CD4-positive, alpha-beta memory T cell (primary cell): Measurements from ENCODE around the gene ABCA13. TPM values are rescaled to one million over a fixed set of nuclear protein-coding genes. Genes with fewer than 3 reads are reported as not detected.

Source experiments
- CTCF ChIA-PET: fragments of 350-600 bp; sonication (Branson Sonifier 250); formaldehyde crosslinking; loops from one replicate; lab custom pipeline; 2021; ENCODE audit warnings: inconsistent platforms; ENCODE audit not compliant: partially characterized antibody; lab: Charles Lee
- POLR2A ChIA-PET: fragments of 350-600 bp; sonication (Branson Sonifier 250); formaldehyde crosslinking; loops from one replicate; lab custom pipeline; 2021; ENCODE audit not compliant: partially characterized antibody; lab: Charles Lee
- DNase-seq, 5 donors: peaks; one replicate each; pipeline versions ENCODE4 v3.0.0 to v3.0.0-alpha.2; 2020 to 2022; ENCODE audit warnings: mixed read lengths in 1 of 5
- H3K27ac ChIP-seq: one replicate; pipeline ENCODE4 v1.7.0; 2013; ENCODE audit warnings: low read depth, low read length
- H3K27me3 ChIP-seq: 2 replicates; pipeline ENCODE4 v1.7.0; 2013; ENCODE audit warnings: mild to moderate bottlenecking, low read length, moderate library complexity; ENCODE audit not compliant: insufficient read depth
- H3K36me3 ChIP-seq: 2 replicates; pipeline ENCODE4 v1.7.0; 2013; ENCODE audit warnings: mild to moderate bottlenecking, low read length, moderate library complexity; ENCODE audit not compliant: insufficient read depth
- H3K4me1 ChIP-seq: 2 replicates; pipeline ENCODE4 v1.7.0; 2013; ENCODE audit warnings: mild to moderate bottlenecking, low read length, moderate library complexity; ENCODE audit not compliant: insufficient read depth
- H3K4me3 ChIP-seq, 2 donors: one replicate each; pipeline ENCODE4 v1.7.0; 2013; ENCODE audit warnings: low read length in 2 of 2, mild to moderate bottlenecking in 1 of 2
- H3K9me3 ChIP-seq, 2 donors: one replicate each; pipeline ENCODE4 v1.7.0; 2013; ENCODE audit warnings: low read length in 2 of 2, control low read depth in 1 of 2; ENCODE audit not compliant: control insufficient read depth in 1 of 2
- H3K27ac Mint-ChIP-seq, 7 donors: one replicate each; pipeline ENCODE4 v1.8.0; 2020 to 2021; ENCODE audit warnings: mixed read lengths in 7 of 7, mild to moderate bottlenecking in 6 of 7, inconsistent platforms in 3 of 7, moderate library complexity in 3 of 7
- H3K27me3 Mint-ChIP-seq, 2 donors: one replicate each; pipeline ENCODE4 v1.8.0; 2020 to 2021; ENCODE audit warnings: mixed read lengths in 2 of 2
- H3K36me3 Mint-ChIP-seq, 2 donors: one replicate each; pipeline ENCODE4 v1.8.0; 2020 to 2021; ENCODE audit warnings: mixed read lengths in 2 of 2, inconsistent platforms in 1 of 2, mild to moderate bottlenecking in 1 of 2
- H3K4me1 Mint-ChIP-seq, 4 donors: one replicate each; pipeline ENCODE4 v1.8.0; 2020 to 2021; ENCODE audit warnings: mixed read lengths in 4 of 4, mild to moderate bottlenecking in 1 of 4
- H3K4me3 Mint-ChIP-seq, 8 donors: one replicate each; pipeline ENCODE4 v1.8.0; 2020 to 2021; ENCODE audit warnings: mixed read lengths in 8 of 8, mild to moderate bottlenecking in 7 of 8, moderate library complexity in 6 of 8, inconsistent platforms in 3 of 8
- H3K9me3 Mint-ChIP-seq, 8 donors: one replicate each; pipeline ENCODE4 v1.8.0; 2020 to 2021; ENCODE audit warnings: mixed read lengths in 8 of 8, mild to moderate bottlenecking in 5 of 8, inconsistent platforms in 3 of 8, moderate library complexity in 1 of 8
- intact Hi-C: fragments of 100-400 bp; cut with micrococcal nuclease; formaldehyde crosslinking; loops from one replicate; pipeline ENCODE4 v1.15.1; 2023
- polyA plus RNA-seq, 2 donors: library from polyadenylated mRNA; unstranded; fragments of 300-500 nt; fragmentation: Illumina TruSeq; gene quantifications; one replicate each; pipeline ENCODE4 v1.2.3, GENCODE V29; 2021
- total RNA-seq, 2 experiments: library from RNA; stranded (reverse); gene quantifications; one replicate each; pipeline ENCODE4 v1.2.3, GENCODE V29; 2021

The ABCA13 gene
- total and polyA plus RNA-seq, 4 experiments from 2014 or later: not detected

- Mint-ChIP-seq H3K27me3 (peaks cover 3 to 13% of the 10 kb centered on the region in 2 donors), H3K4me3 (no peak overlapping the region), H3K9me3 (peaks cover 0 to 10% (median 5%) of the 10 kb centered on the region in 8 donors), H3K27ac (no peak overlapping the region), H3K36me3 (no peaks in the 10 kb centered on the region), H3K4me1 (no peaks in the 10 kb centered on the region)
- DNase-seq: no peak
- no peaks in the 10 kb centered on the region for H3K9me3 ChIP-seq
- ChIA-PET CTCF (no interaction called here), POLR2A (no interaction called here)
- H3K27me3 ChIP-seq: no peaks in the 10 kb centered on the region
- no peaks in the 10 kb centered on the region for H3K4me1 ChIP-seq
- no peak overlapping the region for H3K27ac ChIP-seq
- no peaks in the 10 kb centered on the region for H3K36me3 ChIP-seq
- no peak overlapping the region for H3K4me3 ChIP-seq
- intact Hi-C loops: no loop called here
These were observed 66.1 kb downstream of the ABCA13 start for GRCh38 chr7:48237354-48237753.

DNA sequence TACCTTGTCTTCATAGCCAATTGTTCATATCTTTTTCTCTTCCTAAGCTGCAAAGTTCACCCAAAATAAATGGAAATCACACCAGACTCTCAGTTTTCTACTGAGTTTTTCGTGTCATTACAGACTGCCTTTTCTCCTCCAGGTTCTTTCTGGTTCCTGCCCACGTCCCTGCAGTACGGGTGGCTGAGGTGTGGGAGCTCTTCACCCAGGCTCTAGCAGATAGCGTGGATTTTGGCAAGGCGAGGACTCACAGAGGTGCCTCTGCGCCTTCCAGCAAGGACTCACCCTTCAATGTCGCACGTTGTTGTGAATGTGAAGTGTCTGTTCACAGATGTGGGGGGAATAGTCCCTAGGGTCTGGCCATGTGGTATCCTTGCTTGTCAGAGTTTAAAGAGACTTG lies 71.6 kb downstream of the ABCA13 start:
- H3K4me3 Mint-ChIP-seq: no peak overlapping the region

GRCh38 chr7:48244864-48245271 lies 73.6 kb downstream of the ABCA13 start:
- H3K4me3 ChIP-seq: no peak overlapping the region
- H3K36me3 ChIP-seq: no peaks in the 10 kb centered on the region
- Mint-ChIP-seq H3K27me3 (peaks cover 3 to 5% of the 10 kb centered on the region in 2 donors), H3K4me3 (no peak overlapping the region), H3K9me3 (no peaks in the 10 kb centered on the region), H3K4me1 (no peaks in the 10 kb centered on the region), H3K27ac (no peak overlapping the region), H3K36me3 (no peaks in the 10 kb centered on the region)
- H3K27me3 ChIP-seq: no peaks in the 10 kb centered on the region
- DNase-seq: no peak
- no peaks in the 10 kb centered on the region for H3K9me3 ChIP-seq
- ChIA-PET CTCF (interaction anchor here (1.2 kb wide), 1 partner anchor 11 kb away, joined by 3 read pairs; no protein-coding TSS in a partner anchor), POLR2A (no interaction called here)
- no peak overlapping the region for H3K27ac ChIP-seq
- no peaks in the 10 kb centered on the region for H3K4me1 ChIP-seq
- intact Hi-C loops: no loop called here

More for the DNA sequence above, 71.6 kb downstream of the ABCA13 start:
- peaks cover 2 to 5% of the 10 kb centered on the region in 2 donors for H3K27me3 Mint-ChIP-seq
- no peaks in the 10 kb centered on the region for H3K9me3 ChIP-seq
- POLR2A ChIA-PET: no interaction called here
- H3K36me3 ChIP-seq: no peaks in the 10 kb centered on the region
- H3K27ac Mint-ChIP-seq: no peak overlapping the region
- no peaks in the 10 kb centered on the region for H3K4me1 Mint-ChIP-seq
- no peaks in the 10 kb centered on the region for H3K36me3 Mint-ChIP-seq
- H3K27me3 ChIP-seq: no peaks in the 10 kb centered on the region
- no peak for DNase-seq
- H3K4me1 ChIP-seq: no peaks in the 10 kb centered on the region
- H3K4me3 ChIP-seq: no peak overlapping the region
- CTCF ChIA-PET: no interaction called here
- no peak overlapping the region for H3K27ac ChIP-seq
- peaks cover 0 to 2% (median 0%) of the 10 kb centered on the region in 8 donors for H3K9me3 Mint-ChIP-seq
- intact Hi-C loops: no loop called here

DNA sequence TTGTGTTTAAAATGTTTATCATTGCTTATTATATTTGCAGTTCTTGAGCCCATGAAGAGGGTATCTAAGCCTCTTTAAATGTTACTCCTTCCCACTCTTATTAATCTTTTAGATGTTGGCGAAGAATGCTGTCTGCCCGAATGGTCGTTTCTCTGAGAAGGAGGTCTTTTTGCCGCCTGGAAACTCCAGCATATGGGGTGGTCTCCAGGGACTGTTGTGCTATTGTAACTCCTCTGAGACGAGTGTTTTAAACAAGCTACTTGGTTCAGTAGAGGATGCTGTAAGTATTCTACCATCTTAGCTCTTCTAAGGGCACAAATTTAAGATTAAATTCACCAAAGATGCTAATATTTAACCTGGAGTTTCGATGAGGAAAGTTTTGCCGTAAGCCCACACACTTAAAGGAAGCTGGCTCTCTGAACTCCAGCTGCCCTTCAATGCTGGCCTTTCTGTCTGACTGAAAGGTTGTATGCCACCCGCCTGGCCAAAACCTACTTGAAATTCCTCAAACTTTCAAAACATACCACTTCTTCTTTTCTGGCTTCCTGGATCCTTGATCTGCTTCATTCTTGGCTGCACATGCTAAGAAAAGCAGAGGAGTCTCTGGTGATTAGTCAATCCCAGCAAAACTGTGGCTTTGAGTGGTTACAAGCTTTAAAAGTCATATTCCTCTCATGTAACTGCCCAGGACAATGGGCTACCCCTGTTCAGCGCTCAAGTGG lies 74.7 kb downstream of the ABCA13 start:
- no peaks in the 10 kb centered on the region for H3K4me1 Mint-ChIP-seq
- no peak overlapping the region for H3K4me3 ChIP-seq
- no peaks in the 10 kb centered on the region for H3K36me3 ChIP-seq
- H3K9me3 ChIP-seq: no peaks in the 10 kb centered on the region
- no peak overlapping the region for H3K4me3 Mint-ChIP-seq
- peaks cover 3 to 5% of the 10 kb centered on the region in 2 donors for H3K27me3 Mint-ChIP-seq
- no peaks in the 10 kb centered on the region for H3K9me3 Mint-ChIP-seq
- intact Hi-C loops: no loop called here
- DNase-seq: no peak
- no peak overlapping the region for H3K27ac ChIP-seq
- H3K27ac Mint-ChIP-seq: no peak overlapping the region
- H3K36me3 Mint-ChIP-seq: no peaks in the 10 kb centered on the region
- ChIA-PET CTCF (interaction anchor here (1.2 kb wide), 1 partner anchor 12 kb away, joined by 3 read pairs; no protein-coding TSS in a partner anchor), POLR2A (no interaction called here)
- H3K27me3 ChIP-seq: no peaks in the 10 kb centered on the region
- H3K4me1 ChIP-seq: no peaks in the 10 kb centered on the region

DNA sequence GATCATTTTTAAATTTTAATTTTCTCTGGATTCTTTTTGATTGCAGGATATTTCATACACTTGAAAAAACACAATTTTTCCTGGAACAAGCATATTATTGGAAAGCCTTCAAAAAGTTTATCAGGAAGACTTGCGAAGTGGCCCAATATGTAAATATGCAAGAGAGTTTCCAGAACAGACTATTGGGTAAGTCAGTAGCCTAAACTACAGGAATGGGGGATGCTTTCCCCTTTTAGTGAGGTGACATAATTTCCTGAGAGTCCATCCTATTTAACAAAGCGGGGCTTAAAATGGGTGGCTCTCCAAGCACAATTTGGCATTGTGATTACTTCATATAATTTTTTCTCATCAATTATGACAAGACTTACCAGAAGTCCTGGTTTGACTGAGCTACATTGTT lies 77.9 kb downstream of the ABCA13 start:
- H3K4me1 ChIP-seq: no peaks in the 10 kb centered on the region
- POLR2A ChIA-PET: no interaction called here
- no peak overlapping the region for H3K27ac ChIP-seq
- CTCF ChIA-PET: no interaction called here
- H3K4me3 Mint-ChIP-seq: no peak overlapping the region
- H3K36me3 Mint-ChIP-seq: no peaks in the 10 kb centered on the region
- DNase-seq: no peak
- no peaks in the 10 kb centered on the region for H3K36me3 ChIP-seq
- no peak overlapping the region for H3K27ac Mint-ChIP-seq
- no peaks in the 10 kb centered on the region for H3K9me3 Mint-ChIP-seq
- H3K9me3 ChIP-seq: no peaks in the 10 kb centered on the region
- H3K4me1 Mint-ChIP-seq: peaks cover 0 to 5% (median 2%) of the 10 kb centered on the region in 4 donors
- peaks cover 1 to 4% of the 10 kb centered on the region in 2 donors for H3K27me3 Mint-ChIP-seq
- intact Hi-C loops: no loop called here
- H3K4me3 ChIP-seq: no peak overlapping the region
- no peaks in the 10 kb centered on the region for H3K27me3 ChIP-seq

DNA sequence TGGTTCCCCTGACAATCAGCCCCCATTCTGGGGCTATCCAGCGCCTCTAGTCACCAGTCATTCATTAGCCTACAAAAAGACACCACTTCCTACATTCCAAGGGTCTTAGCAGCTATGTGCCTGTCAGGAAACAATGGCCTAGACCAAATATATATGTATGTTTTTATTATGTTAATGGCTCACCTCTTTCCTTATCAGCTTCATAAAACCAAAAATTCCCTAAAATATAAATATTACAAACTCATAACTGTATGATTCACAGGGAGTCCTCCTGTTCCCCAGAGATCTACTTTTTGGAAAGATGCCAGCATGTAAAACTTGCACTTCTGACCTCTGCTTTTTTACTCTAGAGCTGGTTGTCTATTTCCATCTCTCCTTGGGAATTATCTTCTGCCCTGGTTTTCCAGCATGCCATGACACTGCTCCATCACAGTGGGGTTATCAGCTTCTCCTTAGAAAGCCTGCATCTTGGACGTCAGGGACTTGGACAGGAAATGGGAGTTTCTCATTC lies 79.2 kb downstream of the ABCA13 start:
- Mint-ChIP-seq H3K9me3 (no peaks in the 10 kb centered on the region), H3K27me3 (peaks cover 1 to 4% of the 10 kb centered on the region in 2 donors), H3K27ac (no peak overlapping the region), H3K36me3 (no peaks in the 10 kb centered on the region), H3K4me1 (peaks cover 0 to 5% (median 2%) of the 10 kb centered on the region in 4 donors), H3K4me3 (no peak overlapping the region)
- H3K4me3 ChIP-seq: no peak overlapping the region
- no peaks in the 10 kb centered on the region for H3K27me3 ChIP-seq
- H3K9me3 ChIP-seq: no peaks in the 10 kb centered on the region
- no peak for DNase-seq
- CTCF ChIA-PET: no interaction called here
- intact Hi-C loops: no loop called here
- no peaks in the 10 kb centered on the region for H3K36me3 ChIP-seq
- H3K27ac ChIP-seq: no peak overlapping the region
- POLR2A ChIA-PET: no interaction called here
- H3K4me1 ChIP-seq: no peaks in the 10 kb centered on the region

DNA sequence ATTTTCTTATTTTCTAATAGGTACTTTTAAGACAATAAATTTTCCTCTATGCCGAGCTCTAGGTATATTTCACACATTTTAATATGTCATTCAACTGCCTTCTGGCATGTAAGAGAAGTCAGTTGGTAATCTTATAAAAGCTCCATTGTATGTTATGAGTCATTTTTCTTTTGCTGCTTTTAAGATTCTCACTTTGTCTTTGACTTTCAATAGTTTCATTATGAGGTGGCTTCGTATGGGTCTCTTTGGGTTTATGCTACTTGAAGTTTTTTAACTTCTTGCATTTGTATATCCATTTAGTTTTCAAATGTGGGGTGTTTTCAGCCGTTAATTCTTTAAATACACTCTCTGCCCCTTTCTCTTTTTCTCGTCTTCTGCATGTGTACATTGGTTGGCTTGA lies 80.5 kb downstream of the ABCA13 start:
- H3K36me3 Mint-ChIP-seq: no peaks in the 10 kb centered on the region
- CTCF ChIA-PET: no interaction called here
- H3K4me1 Mint-ChIP-seq: peaks cover 0 to 5% (median 2%) of the 10 kb centered on the region in 4 donors
- no peaks in the 10 kb centered on the region for H3K9me3 Mint-ChIP-seq
- Histone ChIP-seq H3K27ac (no peak overlapping the region), H3K9me3 (no peaks in the 10 kb centered on the region), H3K4me1 (no peaks in the 10 kb centered on the region), H3K4me3 (no peak overlapping the region), H3K27me3 (no peaks in the 10 kb centered on the region), H3K36me3 (no peaks in the 10 kb centered on the region)
- POLR2A ChIA-PET: no interaction called here
- no peak overlapping the region for H3K4me3 Mint-ChIP-seq
- H3K27me3 Mint-ChIP-seq: peaks cover under 1 to 3% of the 10 kb centered on the region in 2 donors
- no peak overlapping the region for H3K27ac Mint-ChIP-seq
- no peak for DNase-seq
- intact Hi-C loops: no loop called here
